Lower leg skin (tissue), 3 donors: Measurements from ENCODE around the gene MAOB.

Experiments used
- CTCF ChIP-seq, 3 donors: fragments of 450-650 bp; IDR thresholded peaks; one replicate each; pipeline ENCODE4 v1.5.1; 2016; ENCODE audit warnings: antibody characterized with exemption in 3 of 3, mild to moderate bottlenecking in 3 of 3, moderate library complexity in 2 of 3
- POLR2A ChIP-seq, 2 donors: fragments of 450-650 bp; IDR thresholded peaks; one replicate each; pipeline ENCODE4 v1.6.1; 2016 to 2017; ENCODE audit warnings: antibody characterized with exemption in 2 of 2, mild to moderate bottlenecking in 1 of 2, moderate library complexity in 1 of 2

- TF ChIP-seq POLR2A (IDR thresholded peaks at IDR 0.05): no peak
- no peak for TF ChIP-seq CTCF (IDR thresholded peaks at IDR 0.05)
Observed at GRCh38 chrX:43813898-43814297, 68.4 kb downstream of the MAOB start.
